ENCODE results near the gene ARL2.
"Not testable (repeated sequence)": the region's sequence is repeated elsewhere in the genome, so short reads cannot be mapped to it uniquely, and the experiment has no call there.

The ARL2 gene

DNA sequence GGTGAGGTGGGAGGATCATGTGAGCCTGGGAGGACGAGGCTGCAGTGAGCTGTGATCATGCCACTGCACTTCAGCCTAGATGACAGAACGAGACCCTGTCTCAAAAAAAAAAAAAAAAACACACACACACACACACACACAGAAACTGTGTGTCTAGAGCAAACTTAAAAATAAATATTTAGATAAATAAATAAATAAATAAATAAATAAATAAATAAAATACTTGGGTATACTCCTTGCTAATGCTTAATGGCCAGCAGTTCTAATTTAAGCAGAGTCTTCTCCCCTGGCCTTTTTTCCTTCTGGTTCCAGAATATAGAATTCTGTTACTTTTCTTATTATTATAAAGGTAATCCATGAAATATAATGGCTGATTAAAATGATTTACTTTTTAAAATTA, 5.1 kb upstream of the ARL2 start:
- DNase-seq, result no peak

DNA sequence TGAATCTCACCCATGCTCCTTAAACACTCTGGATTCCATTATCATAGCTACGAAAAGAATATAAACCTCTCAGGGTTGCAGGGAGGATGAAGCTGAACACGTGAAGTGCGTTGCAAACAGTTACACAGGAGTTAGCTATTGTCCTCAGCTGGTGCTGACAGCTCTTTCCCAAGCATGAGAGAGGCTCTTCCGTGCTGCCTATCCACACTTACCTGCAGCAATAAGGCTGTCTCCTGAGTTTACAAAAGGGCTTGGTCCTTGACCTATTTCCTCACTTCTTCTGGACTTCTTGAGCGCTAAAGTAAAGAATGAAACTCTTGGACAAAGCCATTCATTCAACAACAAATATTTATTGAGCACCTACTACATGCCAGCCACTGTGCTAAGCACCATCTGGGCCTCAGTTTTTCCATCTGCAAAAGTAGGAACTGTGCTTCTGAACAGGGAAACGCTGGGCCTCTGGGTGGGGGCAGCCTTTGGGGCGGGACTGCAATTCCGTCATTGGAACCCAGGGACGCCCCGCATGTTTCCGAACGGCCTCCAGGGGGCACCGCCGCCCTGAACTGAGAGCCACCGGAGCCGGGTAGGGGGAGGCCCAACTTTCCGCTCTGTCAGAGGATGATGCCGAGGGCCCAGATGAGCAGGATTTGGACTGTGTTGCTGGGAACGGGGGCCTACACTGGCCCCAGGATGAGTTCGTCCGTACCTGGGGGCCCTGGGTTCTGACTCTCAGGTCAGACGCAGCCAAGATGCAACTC, 651 bp upstream of the ARL2 start:
- DNase-seq, result peak; percentile 74

GRCh38 chr11:65014726-65015227, 817 bp downstream of the ARL2 start:
- no peak for DNase-seq

GRCh38 chr11:65016705-65017104, 2.7 kb downstream of the ARL2 start:
- DNase-seq, result no peak

- no peak for DNase-seq
These were observed 4.0 kb downstream of the ARL2 start for GRCh38 chr11:65017937-65018336.

GRCh38 chr11:65019824-65020223, 5.9 kb downstream of the ARL2 start:
- DNase-seq, result no peak

DNA sequence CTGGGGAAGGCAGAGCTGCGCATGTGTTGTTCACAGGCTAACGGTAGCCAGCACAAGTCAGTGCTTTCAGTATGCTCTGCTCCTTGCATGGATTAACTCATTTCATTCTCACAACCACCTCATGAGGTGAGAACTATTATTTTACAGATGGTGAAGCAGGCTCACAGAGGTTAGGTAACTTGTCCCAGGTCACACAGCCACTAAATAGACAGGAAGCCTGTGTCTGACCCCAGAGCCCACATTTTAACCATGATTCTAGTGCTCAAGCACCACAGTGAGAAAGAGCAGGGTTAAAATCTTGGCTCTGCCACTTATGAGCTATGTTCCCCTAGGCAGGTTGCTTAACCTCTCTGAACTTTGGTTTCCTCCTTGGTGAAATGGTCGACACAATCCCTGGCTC, 7.0 kb downstream of the ARL2 start:
- no peak for DNase-seq

GRCh38 chr11:65021509-65021908, 7.5 kb downstream of the ARL2 start:
- DNase-seq, result no peak

GRCh38 chr11:65023502-65023901, 9.5 kb downstream of the ARL2 start:
- DNase-seq, result not testable (repeated sequence)

- DNase-seq, result no peak
These were observed 12.8 kb downstream of the ARL2 start for GRCh38 chr11:65026810-65027209.

DNA sequence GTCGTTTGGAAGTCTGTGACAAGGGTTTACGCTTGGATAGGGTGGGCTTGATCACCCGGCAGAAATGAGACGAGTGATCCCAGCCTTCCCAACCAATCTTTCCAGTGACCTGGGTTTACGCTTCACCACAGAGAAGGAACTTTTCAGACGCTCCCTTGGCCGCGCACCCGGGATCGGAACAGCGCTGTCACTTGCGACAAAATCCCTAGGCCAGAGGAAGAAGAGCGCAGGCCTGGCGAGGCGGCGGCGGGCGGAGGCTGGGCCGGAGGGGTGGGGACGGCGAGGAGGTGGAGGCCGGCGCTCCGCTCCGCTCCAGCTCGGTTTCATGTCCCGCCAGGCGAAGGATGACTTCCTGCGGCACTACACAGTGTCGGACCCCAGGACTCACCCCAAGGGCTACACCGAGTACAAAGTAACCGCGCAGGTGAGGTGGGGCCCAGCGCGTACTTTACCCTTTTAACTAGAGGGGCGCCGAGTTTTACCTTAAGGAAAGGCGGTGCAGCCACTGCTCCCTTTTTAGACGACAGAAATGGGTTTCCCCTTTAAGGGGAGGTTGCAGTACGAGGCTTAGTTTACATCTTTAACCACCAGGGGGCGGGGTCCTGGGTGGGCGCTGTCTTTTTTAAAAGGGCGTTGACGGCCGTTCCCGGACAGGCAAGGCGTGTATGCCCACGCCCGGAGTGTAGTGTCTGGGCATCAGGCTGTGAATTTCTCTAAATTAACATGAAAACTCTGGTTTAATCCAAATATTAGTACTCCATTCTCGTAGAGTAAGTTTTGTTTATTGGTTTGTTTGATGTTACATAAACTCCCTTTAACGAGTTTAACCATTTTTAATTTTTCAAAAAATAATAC, 13.5 kb downstream of the ARL2 start, which contains the start of gene SNX15:
Gene SNX15 (plus strand): TSS at position 227 of the 855 bp plus-strand sequence. CDS start 99 bp downstream, at position 326.
- peak; percentile 89 for DNase-seq

DNA sequence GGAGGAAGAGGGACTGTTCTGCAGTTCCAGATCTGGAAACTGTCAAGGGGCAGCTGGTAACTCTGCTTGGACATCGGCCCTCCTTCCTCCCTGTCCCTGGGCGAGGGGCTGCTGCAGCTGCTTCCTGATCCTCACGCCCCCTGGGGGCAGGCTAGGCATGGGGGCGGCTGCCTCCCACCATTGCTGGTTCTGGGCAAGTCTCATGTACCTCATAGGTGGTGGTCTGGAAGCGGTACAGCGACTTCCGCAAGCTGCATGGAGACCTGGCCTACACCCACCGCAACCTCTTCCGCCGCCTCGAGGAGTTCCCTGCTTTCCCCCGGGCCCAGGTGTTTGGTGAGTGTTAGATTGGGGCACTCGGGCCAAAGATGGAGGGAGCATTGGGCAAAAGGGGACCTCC, 18.3 kb downstream of the ARL2 start:
- DNase-seq, result no peak

- DNase-seq, result no peak
These were observed 20.5 kb downstream of the ARL2 start for GRCh38 chr11:65034423-65034822.

DNA sequence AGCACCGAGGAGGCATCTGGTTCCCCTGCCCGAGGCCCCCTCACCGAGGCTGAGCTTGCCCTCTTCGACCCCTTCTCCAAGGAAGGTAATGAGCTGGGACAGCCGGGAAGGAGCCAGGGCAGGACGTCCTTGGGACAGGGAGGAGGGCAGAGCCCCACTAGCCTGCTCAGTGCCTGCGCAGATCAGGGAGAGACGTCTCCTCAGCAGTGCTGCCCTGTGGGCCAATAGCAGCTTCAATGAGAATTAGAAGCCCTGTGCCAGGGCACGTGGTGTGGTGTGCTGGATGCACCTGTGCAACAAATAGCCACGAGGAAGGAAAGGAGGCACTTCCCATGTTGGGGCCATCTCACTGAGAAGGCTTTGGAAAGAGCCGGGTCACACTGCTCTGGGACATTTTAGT, 21.6 kb downstream of the ARL2 start:
- DNase-seq, result no peak

DNA sequence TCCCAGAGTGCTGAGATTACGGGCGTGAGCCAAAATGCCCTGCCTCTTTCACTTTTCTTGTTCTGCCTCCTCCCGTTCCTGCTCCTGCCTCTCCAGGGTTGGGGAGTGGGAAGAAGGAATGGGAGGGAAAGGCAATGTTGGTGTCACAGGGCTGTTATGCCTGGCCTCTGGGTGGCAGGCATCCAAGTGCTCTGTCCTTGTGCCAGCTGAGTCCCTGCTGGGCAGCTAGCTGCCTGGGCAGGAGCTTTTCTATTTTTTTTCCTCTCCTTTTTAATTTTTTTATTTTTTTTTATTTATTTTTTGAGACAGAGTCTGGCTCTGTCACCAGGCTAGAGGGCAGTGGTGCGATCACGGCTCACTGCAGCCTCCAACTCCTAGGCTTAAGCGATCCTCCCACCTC, 23.0 kb downstream of the ARL2 start:
- DNase-seq, result no peak

DNA sequence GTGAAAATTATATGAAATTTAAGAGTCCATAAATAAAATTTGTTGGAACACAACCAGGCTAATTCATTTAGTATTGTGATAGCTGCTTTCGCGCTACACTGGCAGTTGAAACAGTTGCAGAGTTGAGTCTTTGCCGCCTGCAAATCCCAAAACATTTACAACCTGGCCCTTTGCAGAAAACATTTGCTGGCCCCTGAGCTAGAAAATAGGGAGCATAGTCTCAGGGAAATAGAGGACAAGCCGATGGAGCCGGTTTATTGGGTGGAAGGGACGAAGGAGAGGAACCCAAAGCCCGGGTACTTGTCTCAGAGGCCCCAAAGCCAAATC, 26.5 kb downstream of the ARL2 start:
- no peak for DNase-seq

GRCh38 chr11:65040847-65041622, 27.1 kb downstream of the ARL2 start, which contains the start of gene SAC3D1:
Gene SAC3D1, plus strand, starts transcription at chr11:65041210. Its CDS starts 83 bp downstream, at chr11:65041293.
- peak; percentile 89 for DNase-seq

- DNase-seq, result no peak
These were observed 28.9 kb downstream of the ARL2 start for GRCh38 chr11:65042891-65043290.

DNA sequence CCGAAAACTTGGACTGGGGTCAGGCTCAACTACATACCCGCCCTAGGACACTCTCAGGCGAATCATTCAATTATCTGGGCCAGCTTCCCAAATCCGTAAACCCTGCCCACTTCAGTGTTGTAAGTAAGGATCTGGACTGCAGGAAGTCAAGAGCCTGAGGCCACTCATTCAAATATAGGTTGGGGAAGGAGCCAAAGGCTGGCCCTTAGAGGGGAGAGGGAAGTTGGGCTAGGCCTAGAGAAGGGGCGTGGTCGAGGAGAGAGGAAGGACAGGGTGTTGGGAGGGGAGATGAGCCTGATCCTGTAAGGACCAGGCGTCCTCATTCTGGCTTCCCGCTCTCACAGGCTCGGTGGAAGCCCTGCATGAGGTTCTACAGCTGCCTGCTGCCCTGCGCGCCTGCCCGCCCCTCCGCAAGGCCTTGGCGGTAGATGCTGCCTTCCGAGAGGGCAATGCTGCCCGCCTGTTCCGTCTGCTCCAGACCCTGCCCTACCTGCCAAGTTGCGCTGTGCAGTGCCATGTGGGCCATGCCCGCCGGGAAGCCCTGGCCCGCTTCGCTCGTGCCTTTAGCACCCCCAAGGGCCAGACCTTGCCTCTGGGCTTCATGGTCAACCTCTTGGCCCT, 30.0 kb downstream of the ARL2 start:
- DNase-seq, result no peak

GRCh38 chr11:65045061-65045460, 31.1 kb downstream of the ARL2 start:
- no peak for DNase-seq

DNA sequence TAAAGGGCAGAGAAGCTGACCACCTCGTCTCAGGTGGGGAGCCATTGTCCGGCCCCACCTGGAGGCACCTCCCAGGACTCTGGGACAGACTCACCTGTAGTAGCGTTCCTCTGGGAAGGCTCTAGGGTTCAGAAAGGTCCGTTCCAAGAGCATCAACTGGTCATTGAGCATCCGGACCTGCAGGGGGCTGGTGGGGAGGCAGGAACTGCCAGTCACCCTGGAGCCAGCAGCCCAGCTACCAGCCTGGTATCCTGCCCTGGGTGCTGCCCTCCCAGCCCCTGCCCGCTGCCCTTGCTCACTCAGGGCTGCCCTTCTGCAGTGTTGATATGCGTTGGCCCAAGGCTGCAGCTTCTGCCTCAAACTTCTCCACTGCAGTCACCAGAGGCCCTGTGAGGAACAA, 31.8 kb downstream of the ARL2 start:
- DNase-seq, result no peak

DNA sequence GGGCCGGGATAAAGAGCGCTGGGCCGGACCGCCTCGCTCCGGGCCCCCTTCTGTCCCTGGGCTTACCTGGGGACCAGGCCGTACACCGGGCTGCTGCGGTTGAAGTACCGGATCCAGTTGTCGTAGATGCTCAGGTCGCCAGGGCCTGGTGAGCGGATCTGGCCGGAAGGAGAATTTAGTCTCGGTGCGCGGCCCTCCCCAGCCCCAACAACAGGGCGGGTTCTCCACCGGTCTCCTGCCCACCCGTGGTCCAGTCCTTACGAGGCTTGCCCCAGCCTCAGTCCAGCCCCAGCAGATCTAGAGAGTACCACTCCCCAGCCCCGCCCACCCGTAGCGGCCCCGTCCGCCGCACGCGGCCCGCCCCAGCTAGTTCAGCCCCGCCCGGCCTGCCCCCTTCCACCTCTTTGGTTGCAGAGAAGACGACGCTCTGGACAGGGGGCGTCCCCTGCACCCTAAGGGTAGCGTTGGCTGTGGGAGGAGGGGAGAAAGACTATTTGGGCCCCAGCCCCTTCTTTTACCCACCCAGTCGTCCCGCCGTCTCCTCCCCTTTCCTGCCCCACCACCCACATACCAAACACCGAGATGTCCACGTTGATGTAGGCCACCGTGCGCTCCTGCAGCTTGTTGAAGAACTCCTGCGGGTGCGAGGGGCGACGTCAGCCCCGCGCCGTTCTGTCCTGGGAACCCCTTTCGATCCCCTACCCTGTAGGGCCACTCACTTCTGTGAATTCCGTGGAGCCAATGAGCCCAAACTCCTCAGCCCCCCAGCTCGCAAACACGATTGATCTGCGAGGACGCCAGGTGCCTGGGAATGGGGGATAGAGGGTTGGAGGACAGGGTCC, 33.8 kb downstream of the ARL2 start:
- DNase-seq, result no peak
